ENCODE results near the gene CFAP77.

DNA sequence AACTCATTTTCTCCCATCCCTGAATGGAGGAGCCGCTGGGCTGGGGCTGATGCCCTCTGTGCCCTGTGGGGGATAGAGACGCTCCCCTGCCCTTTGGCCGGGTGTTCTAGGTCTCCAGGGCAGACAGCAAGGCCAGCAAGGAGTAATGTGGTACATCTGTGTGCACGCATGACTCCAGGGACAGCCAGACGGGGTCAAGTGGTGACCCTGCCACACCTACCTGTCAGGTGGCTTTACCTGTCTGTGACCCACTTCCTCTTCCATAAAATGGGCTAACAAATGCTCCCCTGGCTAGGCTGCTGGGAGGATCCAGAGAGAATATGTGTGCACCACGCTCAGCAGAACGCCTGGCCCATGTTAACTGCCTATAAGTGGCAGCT, 137.0 kb downstream of the CFAP77 start:
- TF ChIP-seq CTCF (IDR thresholded peaks at IDR 0.05; ENCODE audit: insufficient read depth, low read depth, low read length) = no peak
- no peak for TF ChIP-seq EZH2 (IDR thresholded peaks at IDR 0.05; ENCODE audit: insufficient read depth, low read length)
